CD4-positive, alpha-beta T cell treated with Interleukin-17A for 1 hour (primary cell): Measurements from ENCODE around the gene AFF1.
"Not testable (repeated sequence)": the region's sequence is repeated elsewhere in the genome, so short reads cannot be mapped to it uniquely, and the experiment has no call there.

Experiments
- DNase-seq: peaks from one replicate; pipeline ENCODE4 v3.0.0-alpha.2; 2020

Gene AFF1

GRCh38 chr4:86978709-86979108, 43.9 kb downstream of the AFF1 start:
- DNase-seq: no peak

DNA sequence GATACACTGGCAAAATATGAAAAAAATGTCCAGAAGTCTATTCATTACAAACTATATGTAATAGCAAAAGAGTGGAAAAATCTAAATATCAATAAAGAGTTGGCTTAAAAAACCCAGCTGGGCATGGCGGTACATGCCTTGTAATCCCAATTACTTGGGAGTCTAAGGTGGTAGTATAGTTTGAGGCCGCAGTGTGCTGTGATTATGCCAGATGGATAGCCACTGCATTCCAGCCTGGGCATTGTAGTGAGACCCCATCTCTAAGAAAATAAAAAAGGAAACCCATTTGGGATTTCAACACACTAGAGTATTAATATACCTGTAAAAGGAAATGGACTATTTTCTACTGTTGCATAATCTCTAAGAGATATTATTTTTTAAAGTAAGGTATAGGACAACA, 45.4 kb downstream of the AFF1 start:
- DNase-seq: no peak

GRCh38 chr4:86981789-86982188, 47.0 kb downstream of the AFF1 start:
- DNase-seq: peak; percentile 12

GRCh38 chr4:86985852-86986251, 51.0 kb downstream of the AFF1 start:
- DNase-seq: not testable (repeated sequence)

GRCh38 chr4:86989658-86990057, 54.8 kb downstream of the AFF1 start:
- not testable (repeated sequence) for DNase-seq

GRCh38 chr4:86990510-86990909, 55.7 kb downstream of the AFF1 start:
- DNase-seq: no peak

- no peak for DNase-seq
These were observed 57.2 kb downstream of the AFF1 start for GRCh38 chr4:86991994-86992393.

GRCh38 chr4:86993909-86994681, 59.3 kb downstream of the AFF1 start:
- no peak for DNase-seq

GRCh38 chr4:86994686-86995085, 59.9 kb downstream of the AFF1 start:
- DNase-seq: no peak

DNA sequence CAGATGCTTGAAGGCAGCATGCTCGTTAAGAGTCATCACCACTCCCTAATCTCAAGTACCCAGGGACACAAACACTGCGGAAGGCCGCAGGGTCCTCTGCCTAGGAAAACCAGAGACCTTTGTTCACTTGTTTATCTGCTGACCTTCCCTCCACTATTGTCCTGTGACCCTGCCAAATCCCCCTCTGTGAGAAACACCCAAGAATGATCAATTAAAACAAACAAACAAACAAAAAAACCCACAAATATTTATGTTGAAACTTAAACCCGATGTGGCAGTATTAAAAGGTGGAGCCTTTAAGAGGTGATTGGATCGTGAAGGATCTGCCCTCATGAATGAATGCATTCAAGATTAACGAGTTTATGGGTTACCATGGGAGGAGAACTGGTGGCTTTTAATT, 61.7 kb downstream of the AFF1 start:
- DNase-seq: not testable (repeated sequence)

- DNase-seq: no peak
These were observed 64.4 kb downstream of the AFF1 start for GRCh38 chr4:86999136-86999643.

GRCh38 chr4:87002682-87003043, 67.9 kb downstream of the AFF1 start:
- DNase-seq: no peak

GRCh38 chr4:87003266-87003665, 68.5 kb downstream of the AFF1 start:
- no peak for DNase-seq

- DNase-seq: no peak
These were observed 70.5 kb downstream of the AFF1 start for GRCh38 chr4:87005369-87005689.

DNA sequence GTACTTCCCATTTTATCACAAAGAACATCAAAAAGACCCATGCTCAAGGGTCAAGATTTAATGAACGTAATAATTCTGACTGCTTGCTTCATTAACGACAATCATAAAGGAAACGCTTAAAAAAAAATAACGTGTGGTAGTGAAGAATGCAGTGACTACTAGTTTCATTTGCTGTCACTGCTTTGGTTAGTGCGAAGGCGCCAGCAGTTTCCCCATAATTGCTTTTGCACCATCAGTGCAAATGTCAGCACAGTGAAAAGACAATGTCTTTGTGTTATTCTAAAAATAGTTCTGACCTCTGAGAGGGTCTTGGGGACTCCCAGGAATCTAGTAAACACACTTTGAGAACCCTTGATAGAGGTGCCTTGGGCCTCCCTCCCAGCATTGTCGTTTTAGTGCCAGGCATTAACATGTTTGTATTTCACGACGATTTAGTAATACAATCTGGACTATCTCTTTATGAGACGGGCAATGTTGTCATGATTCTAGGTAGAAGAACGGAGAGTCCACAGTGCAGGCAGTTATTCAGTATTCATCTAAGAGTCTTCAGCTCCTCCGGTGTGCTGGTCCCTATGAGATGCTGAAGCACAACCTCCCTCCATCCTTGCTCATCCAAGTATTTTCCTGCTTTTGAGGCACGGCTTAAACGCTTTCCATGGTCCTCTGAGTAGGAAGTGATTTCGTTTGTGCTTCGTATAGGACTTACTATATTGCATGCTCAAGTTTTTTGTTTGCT, 71.0 kb downstream of the AFF1 start:
- peak; percentile 44 for DNase-seq

GRCh38 chr4:87006426-87006675, 71.5 kb downstream of the AFF1 start:
- no peak for DNase-seq

DNA sequence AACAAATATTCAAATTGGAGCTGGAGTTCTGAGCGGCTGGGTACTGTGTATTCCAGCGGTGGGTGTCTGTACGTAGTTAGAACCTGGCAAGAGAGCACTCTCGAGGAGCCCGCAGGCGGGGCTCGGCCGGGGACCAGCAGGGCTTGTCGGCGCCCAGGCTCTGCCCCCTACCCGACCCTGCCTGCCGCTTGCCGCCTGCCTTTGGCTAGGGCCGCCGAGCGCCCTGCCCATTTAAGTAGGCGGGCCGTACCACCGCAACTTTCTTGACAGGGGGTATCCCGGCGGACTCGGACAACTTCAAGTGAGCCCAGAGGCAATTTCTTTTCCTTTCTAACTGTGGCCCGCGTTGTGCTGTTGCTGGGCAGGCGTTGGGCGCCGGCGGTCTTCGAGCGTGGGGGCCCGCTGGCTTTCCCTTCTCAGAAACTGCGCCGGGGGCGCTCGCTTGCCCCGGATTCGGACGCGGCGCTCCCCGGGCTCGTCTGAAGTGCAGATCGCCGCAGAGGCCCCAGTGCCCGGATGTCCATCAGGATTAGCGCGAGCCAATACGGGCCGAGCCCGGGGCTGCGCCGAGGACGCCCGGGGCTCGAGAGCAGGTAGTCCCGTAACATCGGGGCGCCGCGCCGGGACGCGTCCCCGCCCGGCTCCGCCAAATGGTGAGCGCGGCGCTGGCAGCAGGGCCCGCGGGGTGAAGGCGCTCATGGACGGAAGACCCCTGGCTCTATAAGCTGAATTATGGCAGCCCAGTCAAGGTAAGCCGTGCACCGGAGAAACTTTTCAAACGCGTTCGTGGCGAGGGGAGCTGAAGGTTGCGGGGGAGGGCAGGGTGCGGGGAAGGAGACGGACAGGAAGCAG, 72.1 kb downstream of the AFF1 start:
- DNase-seq: peak; percentile 94

DNA sequence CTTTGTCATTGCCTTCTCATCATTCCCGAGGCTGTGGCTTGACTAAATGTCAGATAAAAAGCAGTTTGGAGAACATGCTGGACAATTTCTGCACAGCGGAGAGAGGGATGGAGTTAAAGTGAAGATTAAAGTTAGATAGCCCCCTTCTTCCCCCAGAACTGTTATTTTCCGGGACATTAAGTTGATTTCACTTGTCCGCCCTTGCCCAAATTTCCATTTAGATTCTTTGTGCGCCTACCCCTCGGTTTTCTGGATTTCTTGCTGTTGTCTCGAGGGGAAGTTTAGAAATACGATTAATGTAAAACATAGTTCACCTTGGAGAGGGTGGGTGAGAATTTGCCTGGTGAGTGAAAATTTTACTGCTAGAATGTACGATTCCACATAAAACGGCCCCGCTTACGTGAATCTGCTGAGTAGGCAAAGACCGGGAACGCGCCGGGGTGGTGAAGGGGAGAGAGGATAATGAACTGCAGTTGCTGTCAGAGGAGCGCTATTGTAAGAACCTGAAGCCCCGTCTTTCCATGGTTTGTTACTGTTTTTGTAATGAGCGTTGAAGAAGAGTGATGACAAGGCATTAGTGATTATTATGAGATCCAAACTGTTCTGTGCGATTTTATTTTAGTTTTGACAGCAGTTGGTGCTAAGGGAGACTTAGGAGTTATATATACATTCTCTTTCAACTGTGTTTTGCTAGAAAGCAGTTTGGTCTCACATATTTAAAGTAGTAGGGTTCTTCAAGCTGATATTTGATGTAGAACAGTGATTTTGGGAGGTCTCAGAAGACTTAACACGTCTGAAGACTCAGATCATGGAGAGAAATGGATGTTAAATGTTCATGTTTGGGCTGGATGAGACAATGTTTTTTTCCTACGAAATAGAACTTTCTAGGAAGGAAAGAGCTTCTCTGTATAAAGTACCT, 73.0 kb downstream of the AFF1 start:
- DNase-seq: peak; percentile 29

GRCh38 chr4:87009095-87009648, 74.4 kb downstream of the AFF1 start:
- no peak for DNase-seq

- no peak for DNase-seq
These were observed 75.4 kb downstream of the AFF1 start for GRCh38 chr4:87010192-87010591.

- no peak for DNase-seq
These were observed 76.7 kb downstream of the AFF1 start for GRCh38 chr4:87011340-87012034.
